Measurements from ENCODE around the gene SMIM28.

The SMIM28 gene

GRCh38 chr6:138427701-138428100, 50.0 kb downstream of the SMIM28 start:
- no peak for DNase-seq (ENCODE audit: low read depth in 2 of 3, low spot score in 2 of 3)

- no peak for DNase-seq (ENCODE audit: low read depth in 2 of 3, low spot score in 2 of 3)
These were observed 51.4 kb downstream of the SMIM28 start for GRCh38 chr6:138428944-138429598.

GRCh38 chr6:138429761-138430160, 52.1 kb downstream of the SMIM28 start:
- DNase-seq (ENCODE audit: low read depth in 2 of 3, low spot score in 2 of 3), result no peak

- DNase-seq (ENCODE audit: low read depth in 2 of 3, low spot score in 2 of 3), result no peak
These were observed 52.8 kb downstream of the SMIM28 start for GRCh38 chr6:138430361-138431145.

GRCh38 chr6:138431256-138432062, 53.8 kb downstream of the SMIM28 start:
- no peak for DNase-seq (ENCODE audit: low read depth in 2 of 3, low spot score in 2 of 3)

GRCh38 chr6:138432063-138432356, 54.3 kb downstream of the SMIM28 start:
- DNase-seq (ENCODE audit: low read depth in 2 of 3, low spot score in 2 of 3), result no peak
